H1 (cell line): ENCODE results near the gene TMPRSS13. TPM values are rescaled to one million over a fixed set of nuclear protein-coding genes. Genes with fewer than 3 reads are reported as not detected.

Experiments
- CTCF ChIA-PET: fragments of 300-600 bp; sonication (Branson Sonifier 250); formaldehyde crosslinking; loops from one replicate; lab custom pipeline; 2021; ENCODE audit not compliant: partially characterized antibody; lab: Charles Lee
- POLR2A ChIA-PET: fragments of 300-600 bp; sonication (Branson Sonifier 250); formaldehyde crosslinking; loops from one replicate; lab custom pipeline; 2021; ENCODE audit warnings: inconsistent platforms; ENCODE audit not compliant: partially characterized antibody; lab: Charles Lee
- DNase-seq, 2 experiments: peaks; one replicate each; pipeline versions ENCODE4 v3.0.0 to v3.0.0-alpha.2; 2010 to 2022; ENCODE audit warnings: low spot score in 2 of 2, low read depth in 1 of 2, mixed read lengths in 1 of 2
- FAIRE-seq: peaks from 2 replicates; lab custom pipeline; 2011; peaks lifted over from hg19 to GRCh38; lab: Jason Lieb, UNC
- H2AFZ ChIP-seq: 2 replicates; pipeline ENCODE4 v1.8.1; 2012; ENCODE audit warnings: low read length, inconsistent platforms
- H2AK5ac ChIP-seq: 2 replicates; pipeline ENCODE4 v1.6.1; 2013; ENCODE audit warnings: low read depth, low read length
- H2BK120ac ChIP-seq: replicated peaks from 2 replicates; pipeline ENCODE3; 2013; ENCODE audit warnings: low read depth, low read length, inconsistent platforms
- H2BK12ac ChIP-seq: 2 replicates; pipeline ENCODE4 v1.6.1; 2013; ENCODE audit warnings: low read depth, low read length
- H2BK15ac ChIP-seq: 2 replicates; pipeline ENCODE4 v1.6.1; 2013; ENCODE audit warnings: low read length
- H2BK20ac ChIP-seq: 2 replicates; pipeline ENCODE4 v1.6.1; 2013; ENCODE audit warnings: low read length
- H2BK5ac ChIP-seq: 2 replicates; pipeline ENCODE4 v1.6.1; 2013; ENCODE audit warnings: low read depth, low read length
- H3K14ac ChIP-seq: 2 replicates; pipeline ENCODE4 v1.6.1; 2013; ENCODE audit warnings: inconsistent platforms; ENCODE audit not compliant: insufficient read length
- H3K18ac ChIP-seq: 2 replicates; pipeline ENCODE4 v1.6.1; 2013; ENCODE audit warnings: low read length; ENCODE audit errors: extremely low read depth
- H3K23ac ChIP-seq: 2 replicates; pipeline ENCODE4 v1.6.1; 2013; ENCODE audit warnings: inconsistent platforms; ENCODE audit not compliant: insufficient read length
- H3K23me2 ChIP-seq: 2 replicates; pipeline ENCODE4 v1.6.1; 2013; ENCODE audit warnings: low read depth, low read length
- H3K27ac ChIP-seq: 2 replicates; pipeline ENCODE4 v1.6.1; 2011; ENCODE audit warnings: low read depth, low read length, inconsistent platforms
- H3K27me3 ChIP-seq, 4 experiments: replicated peaks in 1 of 4; 1 replicate in 1 of 4; 2 replicates in 3 of 4; pipeline versions ENCODE4 v1.6.1 to v1.8.1; 2011 to 2013; ENCODE audit warnings: low read length in 3 of 4, mild to moderate bottlenecking in 3 of 4, inconsistent platforms in 2 of 4, mixed read lengths in 2 of 4, moderate library complexity in 1 of 4; ENCODE audit not compliant: control insufficient read depth in 3 of 4, insufficient read depth in 3 of 4; ENCODE audit errors: extremely low read depth in 1 of 4
- H3K36me3 ChIP-seq, 4 experiments: 2 replicates each; pipeline versions ENCODE4 v1.6.1 to v1.8.1; 2011 to 2013; ENCODE audit warnings: mild to moderate bottlenecking in 4 of 4, low read length in 3 of 4, moderate library complexity in 2 of 4, control low read depth in 1 of 4, inconsistent platforms in 1 of 4; ENCODE audit not compliant: insufficient read depth in 4 of 4, control insufficient read depth in 2 of 4
- H3K4ac ChIP-seq: replicated peaks from 2 replicates; pipeline ENCODE3; 2013; ENCODE audit warnings: low read length, low read depth, mixed read lengths, inconsistent platforms; ENCODE audit not compliant: insufficient read length
- H3K4me1 ChIP-seq, 4 experiments: replicated peaks in 1 of 4; 1 replicate in 1 of 4; 2 replicates in 3 of 4; pipeline versions ENCODE4 v1.6.1 to v1.8.1; 2011 to 2013; ENCODE audit warnings: low read length in 3 of 4, inconsistent platforms in 2 of 4, mixed read lengths in 1 of 4; ENCODE audit not compliant: insufficient read depth in 4 of 4, control insufficient read depth in 3 of 4
- H3K4me2 ChIP-seq, 2 experiments: 2 replicates each; pipeline versions ENCODE4 v1.6.1 to v1.8.1; 2011 to 2013; ENCODE audit warnings: low read depth in 2 of 2, low read length in 2 of 2, control low read depth in 1 of 2, inconsistent platforms in 1 of 2, mild to moderate bottlenecking in 1 of 2; ENCODE audit not compliant: insufficient read depth in 1 of 2
- H3K4me3 ChIP-seq, 4 experiments: fragments of 200-600, 300-600 bp in 1 of 4; sonication (generic), shearing (Covaris generic), sonication (Bioruptor Twin) in 1 of 4; 2 replicates each; pipeline versions ENCODE4 v1.5.1 to v1.8.1; 2011 to 2016; ENCODE audit warnings: low read length in 4 of 4, low read depth in 3 of 4, control low read depth in 2 of 4, inconsistent platforms in 2 of 4, mild to moderate bottlenecking in 2 of 4, mixed read lengths in 1 of 4, moderate library complexity in 1 of 4; ENCODE audit not compliant: insufficient read depth in 2 of 4; ENCODE audit errors: extremely low read depth in 1 of 4
- H3K56ac ChIP-seq: replicated peaks from 2 replicates; pipeline ENCODE3; 2013; ENCODE audit warnings: low read depth, mild to moderate bottlenecking, mixed read lengths, low read length, inconsistent platforms; ENCODE audit not compliant: insufficient read length
- H3K79me1 ChIP-seq: 2 replicates; pipeline ENCODE4 v1.6.1; 2013; ENCODE audit warnings: low read depth, low read length, control low read depth
- H3K79me2 ChIP-seq, 2 experiments: 2 replicates each; pipeline versions ENCODE4 v1.6.1 to v1.8.1; 2012 to 2013; ENCODE audit warnings: low read length in 2 of 2, mild to moderate bottlenecking in 2 of 2, inconsistent platforms in 1 of 2; ENCODE audit not compliant: insufficient read depth in 2 of 2, control insufficient read depth in 1 of 2
- H3K9ac ChIP-seq, 4 experiments: replicated peaks in 1 of 4; 1 replicate in 1 of 4; 2 replicates in 3 of 4; pipeline versions ENCODE4 v1.6.1 to v1.8.1; 2011 to 2013; ENCODE audit warnings: low read depth in 3 of 4, low read length in 3 of 4, control low read depth in 2 of 4, mild to moderate bottlenecking in 2 of 4, moderate library complexity in 2 of 4, inconsistent platforms in 1 of 4; ENCODE audit errors: extremely low read depth in 1 of 4
- H3K9me3 ChIP-seq, 2 experiments: 2 replicates each; pipeline versions ENCODE4 v1.6.1 to v1.8.1; 2012 to 2013; ENCODE audit warnings: mild to moderate bottlenecking in 2 of 2, moderate library complexity in 2 of 2, control low read depth in 1 of 2, inconsistent platforms in 1 of 2, low read depth in 1 of 2, low read length in 1 of 2, mixed read lengths in 1 of 2; ENCODE audit not compliant: insufficient read depth in 2 of 2
- H4K20me1 ChIP-seq, 2 experiments: replicated peaks in 1 of 2; 2 replicates each; pipeline versions ENCODE3 to v1.8.1; 2011 to 2013; ENCODE audit warnings: inconsistent platforms in 2 of 2, low read length in 2 of 2, mild to moderate bottlenecking in 1 of 2; ENCODE audit not compliant: insufficient read depth in 2 of 2, control insufficient read depth in 1 of 2
- H4K5ac ChIP-seq: 2 replicates; pipeline ENCODE4 v1.6.1; 2013; ENCODE audit warnings: low read length, low read depth, mixed read lengths, inconsistent platforms; ENCODE audit not compliant: insufficient read length
- H4K8ac ChIP-seq: 2 replicates; pipeline ENCODE4 v1.8.0; 2013; ENCODE audit warnings: mild to moderate bottlenecking, moderate library complexity, low read length, inconsistent platforms; ENCODE audit not compliant: insufficient read depth; ENCODE audit errors: extremely low read depth
- H4K91ac ChIP-seq: replicated peaks from 2 replicates; pipeline ENCODE3; 2013; ENCODE audit warnings: low read length, mixed read lengths, inconsistent platforms; ENCODE audit not compliant: insufficient read length
- RAD21 ChIP-seq, 2 experiments: IDR thresholded peaks in 1 of 2; conservative IDR thresholded peaks in 1 of 2; 2 replicates each; pipeline ENCODE4 v1.6.1; 2011; ENCODE audit warnings: low read depth in 2 of 2, low read length in 2 of 2, improper control_type of control experiment in 1 of 2, inconsistent platforms in 1 of 2, mild to moderate bottlenecking in 1 of 2, moderate library complexity in 1 of 2
- WGBS, 2 experiments: shearing (Covaris generic) in 1 of 2; methylation state at CpG; one replicate each; pipeline versions ENCODE4 v1.1.6 to v1.1.7; 2013 to 2015; ENCODE audit warnings: low lambda C conversion rate in 2 of 2, mixed read lengths in 2 of 2, inconsistent platforms in 1 of 2, low coverage in 1 of 2, missing lambda C conversion rate in 1 of 2; ENCODE audit not compliant: insufficient replicate concordance in 2 of 2, insufficient coverage in 1 of 2, insufficient read length in 1 of 2; ENCODE audit errors: extremely low coverage in 1 of 2, missing lambda C conversion rate in 1 of 2; 5-methylcytosine and 5-hydroxymethylcytosine counted together
- polyA plus RNA-seq, 7 experiments: library from polyadenylated mRNA; depleted of rRNA in 3 of 7; stranded (reverse) in 5 of 7; unstranded in 2 of 7; fragments of >200 nt in 5 of 7; fragments of 200-250 nt in 2 of 7; gene quantifications; 1 replicate in 5 of 7; 2 replicates in 1 of 7; 4 replicates in 1 of 7; pipeline versions ENCODE4 v1.2.1 to v1.2.3, GENCODE V29; 2011 to 2013; ENCODE audit warnings: missing spikeins in 2 of 7, mixed read lengths in 2 of 7
- total RNA-seq: library from RNA; stranded (reverse); fragmentation: NEBNext Ultra II Directional; extraction: Animal tissue kit (Norgen Biotek cat#: 25700); gene quantifications from 2 replicates; pipeline ENCODE4 v1.2.1, GENCODE V29; 2021
- TF ChIP-seq, protein P1 (sequence below): IDR thresholded peaks from 2 replicates; pipeline ENCODE4 v1.6.1; 2011; ENCODE audit warnings: low read depth, mild to moderate bottlenecking, low read length; ENCODE audit not compliant: insufficient read depth
- TF ChIP-seq, protein P2 (sequence below): IDR thresholded peaks from 2 replicates; pipeline ENCODE4 v1.6.1; 2012; ENCODE audit warnings: low read length, inconsistent platforms

The TMPRSS13 gene
- total and polyA plus RNA-seq, 2 of the 8 experiments (the other 6 are each of a cell fraction or from before 2014, with no cell fraction given): 0.61 to 0.79 TPM

GRCh38 chr11:117898059-117898458 lies 31.1 kb downstream of the TMPRSS13 start:
- ChIA-PET POLR2A (no interaction called here), CTCF (interaction anchor here (1.3 to 2.0 kb wide), 2 partner anchors 13 to 49 kb away, joined by 4 to 5 read pairs; no protein-coding TSS in a partner anchor)
- H2BK5ac ChIP-seq: no peak overlapping the region
- no peak overlapping the region for H4K8ac ChIP-seq
- H2BK20ac ChIP-seq: no peak overlapping the region
- H3K9me3 ChIP-seq: no peaks in the 10 kb centered on the region
- no peaks in the 10 kb centered on the region for H3K79me2 ChIP-seq
- H3K36me3 ChIP-seq: no peaks in the 10 kb centered on the region
- no peak overlapping the region for H4K91ac ChIP-seq
- H3K18ac ChIP-seq: no peak overlapping the region
- no peak overlapping the region for H3K27ac ChIP-seq
- FAIRE-seq: no peak
- no peak overlapping the region for H4K5ac ChIP-seq
- H3K56ac ChIP-seq: no peak overlapping the region
- H2AFZ ChIP-seq: no peak overlapping the region
- no peak overlapping the region for H3K4me2 ChIP-seq
- 91% methylated on average over 4 of the region's 4 CpGs; no CpG with 5 or more reads in 1 of the 2 experiments for WGBS, 2 experiments
- H3K79me1 ChIP-seq: no peaks in the 10 kb centered on the region
- H3K4ac ChIP-seq: no peak overlapping the region
- no peaks in the 10 kb centered on the region for H4K20me1 ChIP-seq
- H3K4me3 ChIP-seq: no peak overlapping the region
- no peak for DNase-seq
- no peaks in the 10 kb centered on the region for H3K4me1 ChIP-seq
- no peak overlapping the region for H3K9ac ChIP-seq
- no peaks in the 10 kb centered on the region for H3K23me2 ChIP-seq
- H3K14ac ChIP-seq: no peak overlapping the region
- H2AK5ac ChIP-seq: no peak overlapping the region
- peaks cover 0 to 2% (median 0%) of the 10 kb centered on the region in 4 experiments; a peak in 1 of 7 replicates for H3K27me3 ChIP-seq
- H2BK12ac ChIP-seq: no peak overlapping the region
- TF ChIP-seq RAD21 (IDR thresholded peaks at IDR 0.05 in 1 of 2, conservative IDR thresholded peaks at IDR 0.05 in 1 of 2; ENCODE audit: low read depth in 2 of 2, low read length in 2 of 2): no peak
- TF ChIP-seq, protein P1, sequence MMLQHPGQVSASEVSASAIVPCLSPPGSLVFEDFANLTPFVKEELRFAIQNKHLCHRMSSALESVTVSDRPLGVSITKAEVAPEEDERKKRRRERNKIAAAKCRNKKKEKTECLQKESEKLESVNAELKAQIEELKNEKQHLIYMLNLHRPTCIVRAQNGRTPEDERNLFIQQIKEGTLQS: no peak
- TF ChIP-seq, protein P2, sequence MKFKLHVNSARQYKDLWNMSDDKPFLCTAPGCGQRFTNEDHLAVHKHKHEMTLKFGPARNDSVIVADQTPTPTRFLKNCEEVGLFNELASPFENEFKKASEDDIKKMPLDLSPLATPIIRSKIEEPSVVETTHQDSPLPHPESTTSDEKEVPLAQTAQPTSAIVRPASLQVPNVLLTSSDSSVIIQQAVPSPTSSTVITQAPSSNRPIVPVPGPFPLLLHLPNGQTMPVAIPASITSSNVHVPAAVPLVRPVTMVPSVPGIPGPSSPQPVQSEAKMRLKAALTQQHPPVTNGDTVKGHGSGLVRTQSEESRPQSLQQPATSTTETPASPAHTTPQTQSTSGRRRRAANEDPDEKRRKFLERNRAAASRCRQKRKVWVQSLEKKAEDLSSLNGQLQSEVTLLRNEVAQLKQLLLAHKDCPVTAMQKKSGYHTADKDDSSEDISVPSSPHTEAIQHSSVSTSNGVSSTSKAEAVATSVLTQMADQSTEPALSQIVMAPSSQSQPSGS: no peak
- H3K23ac ChIP-seq: no peak overlapping the region
- H2BK15ac ChIP-seq: no peak overlapping the region
- H2BK120ac ChIP-seq: no peak overlapping the region
